ENCODE measurements around the gene RFX6. TPM values are rescaled to one million over a fixed set of nuclear protein-coding genes. Genes with fewer than 3 reads are reported as not detected.

RFX6 gene
- total and polyA plus RNA-seq, 12 donors = not detected

DNA sequence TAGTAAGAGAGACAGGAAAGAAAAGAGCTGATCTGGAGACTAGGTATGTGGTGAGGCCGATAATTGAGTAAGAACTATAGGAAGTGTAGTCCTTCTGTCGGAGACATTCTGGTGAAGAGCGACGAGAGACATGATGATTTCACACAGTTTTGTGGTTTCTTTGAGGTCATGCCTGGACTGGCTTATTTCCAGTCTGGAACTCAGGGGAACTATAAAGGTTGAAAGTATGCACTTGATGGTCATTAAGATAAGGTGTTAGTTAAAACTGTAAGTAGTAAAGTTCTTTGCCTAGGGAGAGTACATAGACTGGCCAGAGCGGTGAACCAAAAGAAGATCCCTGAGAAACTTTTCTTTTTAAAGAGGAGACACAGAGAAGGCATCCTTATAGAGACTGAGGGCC lies 68.8 kb downstream of the RFX6 start:
- TF ChIP-seq, protein P1, sequence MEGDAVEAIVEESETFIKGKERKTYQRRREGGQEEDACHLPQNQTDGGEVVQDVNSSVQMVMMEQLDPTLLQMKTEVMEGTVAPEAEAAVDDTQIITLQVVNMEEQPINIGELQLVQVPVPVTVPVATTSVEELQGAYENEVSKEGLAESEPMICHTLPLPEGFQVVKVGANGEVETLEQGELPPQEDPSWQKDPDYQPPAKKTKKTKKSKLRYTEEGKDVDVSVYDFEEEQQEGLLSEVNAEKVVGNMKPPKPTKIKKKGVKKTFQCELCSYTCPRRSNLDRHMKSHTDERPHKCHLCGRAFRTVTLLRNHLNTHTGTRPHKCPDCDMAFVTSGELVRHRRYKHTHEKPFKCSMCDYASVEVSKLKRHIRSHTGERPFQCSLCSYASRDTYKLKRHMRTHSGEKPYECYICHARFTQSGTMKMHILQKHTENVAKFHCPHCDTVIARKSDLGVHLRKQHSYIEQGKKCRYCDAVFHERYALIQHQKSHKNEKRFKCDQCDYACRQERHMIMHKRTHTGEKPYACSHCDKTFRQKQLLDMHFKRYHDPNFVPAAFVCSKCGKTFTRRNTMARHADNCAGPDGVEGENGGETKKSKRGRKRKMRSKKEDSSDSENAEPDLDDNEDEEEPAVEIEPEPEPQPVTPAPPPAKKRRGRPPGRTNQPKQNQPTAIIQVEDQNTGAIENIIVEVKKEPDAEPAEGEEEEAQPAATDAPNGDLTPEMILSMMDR (IDR thresholded peaks at IDR 0.05) = no peak
- Histone ChIP-seq H3K9me3 (no peaks in the 10 kb centered on the region), H3K27me3 (peaks cover 0 to 8% (median 0%) of the 10 kb centered on the region in 7 donors), H3K4me3 (no peak overlapping the region), H3K4me1 (no peaks in the 10 kb centered on the region), H3K27ac (no peak overlapping the region), H3K36me3 (no peaks in the 10 kb centered on the region)
- 78 to 80% methylated on average over 5 of the region's 5 CpGs for WGBS, 2 donors
- intact Hi-C loops (cut with DNase I) = no loop called here
- no peak for DNase-seq
- no peak for ATAC-seq

DNA sequence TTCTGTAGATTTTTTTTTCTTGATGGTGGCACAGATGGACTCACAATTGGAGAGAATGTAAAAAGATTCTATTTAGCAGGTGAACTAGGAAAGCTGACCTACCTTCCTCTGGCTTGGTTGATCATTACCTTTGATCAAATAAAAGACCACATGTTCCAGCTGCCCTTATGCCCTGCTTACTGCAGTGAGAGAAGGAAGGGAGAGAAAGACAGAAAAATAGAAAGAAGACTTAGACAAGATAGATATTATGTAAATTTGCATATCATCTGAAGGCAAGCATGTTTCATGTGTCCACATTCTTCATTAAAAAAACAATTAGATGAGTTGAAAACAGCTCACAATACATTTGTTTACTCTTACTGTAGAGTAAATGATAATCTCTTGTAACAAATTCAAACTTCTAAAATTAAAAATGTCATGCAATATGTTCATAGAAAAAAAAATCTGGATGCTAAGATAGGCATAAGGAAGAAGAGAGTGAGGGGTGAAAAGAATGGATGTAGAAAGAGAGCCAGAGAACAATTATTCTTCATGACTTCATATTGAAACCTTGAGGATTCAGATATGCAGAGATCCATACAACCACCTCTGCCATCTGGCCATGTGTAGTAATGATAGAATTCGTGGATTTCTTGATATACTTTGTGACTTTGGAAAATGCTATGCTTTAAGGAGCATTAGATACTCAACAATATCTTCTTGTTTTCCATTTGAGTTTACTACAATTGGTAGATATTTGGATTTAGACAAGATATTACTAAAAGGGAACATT lies 71.7 kb downstream of the RFX6 start:
- no peak overlapping the region for H3K27ac ChIP-seq
- H3K36me3 ChIP-seq = no peaks in the 10 kb centered on the region
- H3K4me1 ChIP-seq = no peaks in the 10 kb centered on the region
- TF ChIP-seq, protein P1 (IDR thresholded peaks at IDR 0.05) = no peak
- intact Hi-C loops (cut with DNase I) = no loop called here
- peaks cover 0 to 6% (median 0%) of the 10 kb centered on the region in 7 donors for H3K27me3 ChIP-seq
- 55 to 76% methylated on average over 1 of the region's 1 CpG for WGBS, 2 donors
- no peak overlapping the region for H3K4me3 ChIP-seq
- H3K9me3 ChIP-seq = no peaks in the 10 kb centered on the region
- ATAC-seq (no peak), DNase-seq (no peak)

DNA sequence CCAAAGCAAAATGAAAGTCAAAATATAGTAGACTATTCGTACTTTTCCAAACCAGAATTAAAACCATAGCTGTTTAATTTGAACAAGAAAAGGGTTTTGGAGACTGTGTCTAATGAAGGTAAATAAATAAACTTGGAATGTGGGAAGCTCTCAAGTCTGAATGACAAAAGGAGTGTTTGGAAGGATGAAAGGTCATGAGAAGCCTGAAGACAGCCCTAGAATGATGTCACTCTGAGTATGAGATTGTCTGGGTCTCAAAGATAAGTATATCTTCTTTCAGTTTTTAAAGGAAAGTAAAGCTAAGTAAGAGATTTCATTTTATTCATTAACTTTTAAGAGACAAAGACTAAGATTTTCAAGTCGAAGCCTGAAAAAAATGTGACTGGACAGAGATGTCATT lies 72.9 kb downstream of the RFX6 start:
- Histone ChIP-seq H3K27ac (no peak overlapping the region), H3K9me3 (no peaks in the 10 kb centered on the region), H3K27me3 (peaks cover 0 to 6% (median 0%) of the 10 kb centered on the region in 7 donors), H3K36me3 (no peaks in the 10 kb centered on the region), H3K4me1 (no peaks in the 10 kb centered on the region), H3K4me3 (no peak overlapping the region)
- intact Hi-C loops (cut with DNase I) = no loop called here
- DNase-seq (no peak), ATAC-seq (no peak)
- 65 to 67% methylated on average over 2 of the region's 2 CpGs for WGBS, 2 donors
- TF ChIP-seq, protein P1 (IDR thresholded peaks at IDR 0.05) = no peak

DNA sequence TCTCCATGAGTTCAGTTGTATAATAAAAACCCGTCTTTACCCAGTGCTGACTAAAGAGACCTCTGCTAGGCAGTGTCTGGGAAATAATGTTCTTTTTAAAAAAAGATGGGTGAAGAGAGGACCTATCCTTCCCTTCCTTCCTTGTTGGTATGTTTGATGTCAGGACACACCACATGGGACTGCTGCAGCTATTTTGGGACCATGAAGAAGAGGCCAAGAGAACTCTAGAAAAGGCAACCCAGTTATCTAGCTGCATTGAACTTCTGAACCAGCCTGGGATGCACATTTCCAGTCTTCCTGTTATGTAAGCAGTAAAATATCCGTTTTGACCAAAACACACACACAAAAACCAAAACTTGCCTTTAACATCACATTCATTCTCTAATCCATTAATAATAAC lies 77.3 kb downstream of the RFX6 start:
- DNase-seq = no peak
- H3K27ac ChIP-seq = no peak overlapping the region
- no peak overlapping the region for H3K4me3 ChIP-seq
- TF ChIP-seq, protein P1 (IDR thresholded peaks at IDR 0.05) = no peak
- 29 to 41% methylated on average over 2 of the region's 2 CpGs for WGBS, 2 donors
- H3K27me3 ChIP-seq = no peaks in the 10 kb centered on the region
- H3K4me1 ChIP-seq = no peaks in the 10 kb centered on the region
- ATAC-seq = peak in 4 of 8 donors; percentile 31 to 67 (median 58)
- no peaks in the 10 kb centered on the region for H3K9me3 ChIP-seq
- intact Hi-C loops (cut with DNase I) = no loop called here
- no peaks in the 10 kb centered on the region for H3K36me3 ChIP-seq
